Tibial nerve (tissue), 3 donors: ENCODE data around the gene KCTD14.

ENCODE experiments used
- CTCF ChIP-seq, 5 experiments: fragments of 200-600 bp in 3 of 5; fragments of 450-650 bp in 2 of 5; sonication (generic) in 3 of 5; IDR thresholded peaks; one replicate each; pipeline ENCODE4 v1.5.1; 2016 to 2019; ENCODE audit warnings: antibody characterized with exemption in 5 of 5, mild to moderate bottlenecking in 3 of 5, moderate library complexity in 2 of 5
- POLR2A ChIP-seq, 2 donors: fragments of 450-650 bp; IDR thresholded peaks; one replicate each; pipeline ENCODE4 v1.6.1; 2017; ENCODE audit warnings: antibody characterized with exemption in 2 of 2, mild to moderate bottlenecking in 2 of 2, moderate library complexity in 2 of 2

GRCh38 chr11:78036313-78036712 lies 13.2 kb upstream of the KCTD14 start:
- TF ChIP-seq CTCF (IDR thresholded peaks at IDR 0.05) = no peak
- TF ChIP-seq POLR2A (IDR thresholded peaks at IDR 0.05) = no peak
